ENCODE measurements around the gene SHISAL1. TPM values are rescaled to one million over a fixed set of nuclear protein-coding genes. Genes with fewer than 3 reads are reported as not detected.

SHISAL1 gene
- total and polyA plus RNA-seq, 10 donors: 0.10 to 0.47 (median 0.22) TPM

GRCh38 chr22:44352378-44353035, 39.8 kb upstream of the SHISAL1 start:
- DNase-seq: peak; percentile 46
- Histone ChIP-seq H3K9me3 (no peaks in the 10 kb centered on the region), H3K4me3 (no peak overlapping the region), H3K27me3 (replicated peaks in 1 of 7) (peaks cover 0 to 88% (median 18%) of the 10 kb centered on the region in 7 donors), H3K27ac (no peak overlapping the region), H3K36me3 (no peaks in the 10 kb centered on the region), H3K4me1 (peaks cover 0 to 10% (median 0%) of the 10 kb centered on the region in 6 donors)
- 39 to 55% (median 48%) methylated on average over 10 of the region's 10 CpGs for WGBS, 5 donors
- intact Hi-C loops (cut with DNase I; ENCODE audit: low total_unique reads): no loop called here
- TF ChIP-seq POLR2A (IDR thresholded peaks at IDR 0.05): no peak
- TF ChIP-seq POLR2AphosphoS5 (IDR thresholded peaks at IDR 0.05): no peak
- no peak for TF ChIP-seq CTCF (IDR thresholded peaks at IDR 0.05 in 8 of 11, conservative IDR thresholded peaks at IDR 0.05 in 3 of 11)

- Histone ChIP-seq H3K4me3 (no peak overlapping the region), H3K27me3 (replicated peaks in 1 of 7) (peaks cover 0 to 87% (median 20%) of the 10 kb centered on the region in 7 donors), H3K9me3 (no peaks in the 10 kb centered on the region), H3K4me1 (peaks cover 0 to 10% (median 0%) of the 10 kb centered on the region in 6 donors), H3K36me3 (no peaks in the 10 kb centered on the region), H3K27ac (no peak overlapping the region)
- WGBS, 5 donors: 19 to 25% (median 22%) methylated on average over 11 of the region's 11 CpGs
- intact Hi-C loops (cut with DNase I; ENCODE audit: low total_unique reads): no loop called here
- no peak for DNase-seq
- TF ChIP-seq POLR2A (IDR thresholded peaks at IDR 0.05): no peak
- no peak for TF ChIP-seq CTCF (IDR thresholded peaks at IDR 0.05 in 8 of 11, conservative IDR thresholded peaks at IDR 0.05 in 3 of 11)
- TF ChIP-seq POLR2AphosphoS5 (IDR thresholded peaks at IDR 0.05): no peak
Observed at GRCh38 chr22:44351685-44352377, 39.1 kb upstream of the SHISAL1 start.

GRCh38 chr22:44351037-44351436, 38.3 kb upstream of the SHISAL1 start:
- peaks cover 0 to 10% (median 0%) of the 10 kb centered on the region in 6 donors for H3K4me1 ChIP-seq
- intact Hi-C loops (cut with DNase I; ENCODE audit: low total_unique reads): no loop called here
- H3K4me3 ChIP-seq: no peak overlapping the region
- no peaks in the 10 kb centered on the region for H3K9me3 ChIP-seq
- no peak for DNase-seq
- H3K27me3 ChIP-seq (replicated peaks in 1 of 7): peaks cover 0 to 82% (median 20%) of the 10 kb centered on the region in 7 donors
- TF ChIP-seq POLR2A (IDR thresholded peaks at IDR 0.05): no peak
- no peak for TF ChIP-seq POLR2AphosphoS5 (IDR thresholded peaks at IDR 0.05)
- no peak for TF ChIP-seq CTCF (IDR thresholded peaks at IDR 0.05 in 8 of 11, conservative IDR thresholded peaks at IDR 0.05 in 3 of 11)
- no peak overlapping the region for H3K27ac ChIP-seq
- WGBS, 5 donors: 66 to 75% (median 70%) methylated on average over 3 to 6 of the region's 6 CpGs
- H3K36me3 ChIP-seq: no peaks in the 10 kb centered on the region

GRCh38 chr22:44349594-44349993, 36.8 kb upstream of the SHISAL1 start:
- H3K9me3 ChIP-seq: no peaks in the 10 kb centered on the region
- no peak for DNase-seq
- H3K4me3 ChIP-seq: no peak overlapping the region
- H3K4me1 ChIP-seq: peaks cover 0 to 10% (median 0%) of the 10 kb centered on the region in 6 donors
- TF ChIP-seq POLR2AphosphoS5 (IDR thresholded peaks at IDR 0.05) (no peak), POLR2A (IDR thresholded peaks at IDR 0.05) (no peak), CTCF (IDR thresholded peaks at IDR 0.05 in 8 of 11, conservative IDR thresholded peaks at IDR 0.05 in 3 of 11) (no peak)
- H3K27me3 ChIP-seq (replicated peaks in 1 of 7): peaks cover 0 to 73% (median 20%) of the 10 kb centered on the region in 7 donors
- H3K36me3 ChIP-seq: no peaks in the 10 kb centered on the region
- 59 to 74% (median 65%) methylated on average over 5 of the region's 5 CpGs for WGBS, 5 donors
- intact Hi-C loops (cut with DNase I; ENCODE audit: low total_unique reads): no loop called here
- H3K27ac ChIP-seq: no peak overlapping the region
